Lower lobe of right lung (tissue), 2 donors: ENCODE measurements around the gene HSCB. TPM values are rescaled to one million over a fixed set of nuclear protein-coding genes. Genes with fewer than 3 reads are reported as not detected.

Experiments
- ATAC-seq, 2 donors: fragments of 200-7000 bp; cut with Tn5 transposase; one replicate each; pipeline ENCODE4 v1.9.1; 2020 to 2022; ENCODE audit warnings: mild to moderate bottlenecking in 2 of 2, moderate library complexity in 2 of 2
- DNase-seq: peaks from one replicate; pipeline ENCODE4 v3.0.0-alpha.2; 2020
- H3K27ac ChIP-seq: fragments of 200-600 bp; one replicate; pipeline ENCODE4 v1.8.0; 2022
- H3K27me3 ChIP-seq: fragments of 200-600 bp; one replicate; pipeline ENCODE4 v1.8.0; 2022; ENCODE audit warnings: low read depth
- H3K36me3 ChIP-seq: fragments of 200-600 bp; one replicate; pipeline ENCODE4 v1.8.0; 2022; ENCODE audit warnings: mild to moderate bottlenecking
- H3K4me1 ChIP-seq: fragments of 200-600 bp; one replicate; pipeline ENCODE4 v1.8.0; 2022
- H3K4me3 ChIP-seq: fragments of 200-600 bp; one replicate; pipeline ENCODE4 v1.8.0; 2022; ENCODE audit warnings: mild to moderate bottlenecking
- H3K9me3 ChIP-seq: fragments of 200-600 bp; one replicate; pipeline ENCODE4 v1.8.0; 2022
- intact Hi-C: fragments of 100-400 bp; cut with DNase I; formaldehyde crosslinking; loops from one replicate; pipeline ENCODE4 v1.11.0; 2022
- total RNA-seq: library from RNA; stranded (reverse); fragmentation: NEBNext Ultra II Directional; extraction: Animal tissue kit (Norgen Biotek cat#: 25700); gene quantifications from one replicate; pipeline ENCODE4 v1.2.1, GENCODE V29; 2021
- TF ChIP-seq, protein P1 (sequence below): fragments of 200-600 bp; IDR thresholded peaks from one replicate; pipeline ENCODE4 v1.8.0; 2022; ENCODE audit warnings: antibody characterized with exemption, mild to moderate bottlenecking
- donor health status: DM: no; HTN: yes; CAD: no; lungs with severe emphysema.

The HSCB gene
- total RNA-seq, 1 donor from 2014 or later, result 13.4 TPM

DNA sequence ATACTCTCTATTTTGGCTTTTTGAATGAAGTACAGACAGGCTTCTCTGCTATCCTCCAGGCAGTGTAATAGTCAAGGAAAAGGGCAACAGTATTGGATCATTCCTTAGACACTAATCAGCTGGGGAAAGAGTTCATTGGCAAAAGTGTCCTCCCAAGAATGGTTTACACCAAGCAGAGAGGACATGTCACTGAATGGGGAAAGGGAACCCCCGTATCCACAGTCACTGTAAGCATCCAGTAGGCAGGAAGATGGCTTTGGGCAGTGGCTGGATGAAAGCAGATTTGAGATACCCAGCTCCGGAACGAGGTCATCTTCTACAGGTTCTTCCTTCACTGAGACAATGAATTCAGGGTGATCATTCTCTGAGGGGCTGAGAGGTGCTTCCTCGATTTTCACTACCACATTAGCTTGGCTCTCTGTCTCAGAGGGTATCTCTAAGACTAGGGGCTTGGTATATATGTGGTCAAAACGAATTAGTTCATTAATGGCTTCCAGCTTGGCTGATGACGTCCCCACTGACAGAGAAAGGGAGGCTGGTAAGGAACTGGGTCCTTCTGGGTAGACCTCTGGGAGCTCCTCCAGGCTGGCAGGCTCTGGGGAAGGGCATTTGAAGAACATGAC is 53.3 kb downstream of the HSCB start:
- H3K27ac ChIP-seq, result no peak overlapping the region
- H3K27me3 ChIP-seq, result no peaks in the 10 kb centered on the region
- intact Hi-C loops, result no loop called here

DNA sequence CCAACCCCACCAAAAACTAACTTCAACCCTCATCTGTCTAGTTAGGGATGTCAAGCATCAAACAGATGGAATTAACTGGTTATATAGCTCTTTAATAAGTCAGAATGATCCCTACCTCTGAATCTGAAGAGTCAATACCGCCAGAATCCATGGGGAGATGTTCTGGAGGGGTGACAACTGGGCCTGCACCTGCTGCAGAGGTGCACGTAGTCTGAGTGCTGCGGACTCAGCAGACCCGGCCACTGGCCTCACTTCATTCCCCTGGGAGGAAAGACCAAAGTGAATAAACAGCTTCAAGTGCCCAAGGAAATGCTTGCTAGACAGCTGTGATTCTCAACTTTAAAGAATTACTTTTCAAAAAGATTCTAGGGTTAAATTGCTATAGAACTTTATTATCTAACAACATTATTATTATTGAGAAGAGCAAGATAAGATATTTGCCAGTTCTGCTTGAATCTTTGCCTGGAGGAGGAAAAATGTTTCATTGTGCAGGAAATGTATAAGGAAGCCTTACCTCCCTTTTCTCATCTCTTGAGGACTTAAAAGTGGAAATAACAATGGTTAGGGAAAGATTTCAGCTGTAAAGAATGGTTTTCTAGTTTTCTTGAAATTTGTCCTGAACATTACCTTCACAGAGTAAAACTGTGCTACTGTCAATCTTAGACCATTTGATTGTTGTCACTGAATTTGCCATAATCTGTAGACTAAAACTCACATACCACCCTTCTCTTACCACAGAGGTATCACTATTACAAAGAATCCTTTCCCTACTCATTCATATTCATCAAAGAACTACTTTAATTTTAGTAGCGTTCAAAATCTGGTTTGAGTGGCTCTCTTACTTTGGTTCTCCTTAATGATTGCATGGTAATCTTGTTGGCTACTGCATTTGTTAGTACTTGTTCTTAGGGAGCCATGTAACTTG is 54.4 kb downstream of the HSCB start:
- no peak for DNase-seq
- Histone ChIP-seq H3K27ac (peak overlapping the region; percentile 19), H3K9me3 (no peaks in the 10 kb centered on the region), H3K4me3 (peak overlapping the region; percentile 65), H3K36me3 (peaks cover 67% of the 10 kb centered on the region), H3K27me3 (no peaks in the 10 kb centered on the region), H3K4me1 (peaks cover 56% of the 10 kb centered on the region)
- intact Hi-C loops, result no loop called here
- no peak for ATAC-seq
- TF ChIP-seq, protein P1, sequence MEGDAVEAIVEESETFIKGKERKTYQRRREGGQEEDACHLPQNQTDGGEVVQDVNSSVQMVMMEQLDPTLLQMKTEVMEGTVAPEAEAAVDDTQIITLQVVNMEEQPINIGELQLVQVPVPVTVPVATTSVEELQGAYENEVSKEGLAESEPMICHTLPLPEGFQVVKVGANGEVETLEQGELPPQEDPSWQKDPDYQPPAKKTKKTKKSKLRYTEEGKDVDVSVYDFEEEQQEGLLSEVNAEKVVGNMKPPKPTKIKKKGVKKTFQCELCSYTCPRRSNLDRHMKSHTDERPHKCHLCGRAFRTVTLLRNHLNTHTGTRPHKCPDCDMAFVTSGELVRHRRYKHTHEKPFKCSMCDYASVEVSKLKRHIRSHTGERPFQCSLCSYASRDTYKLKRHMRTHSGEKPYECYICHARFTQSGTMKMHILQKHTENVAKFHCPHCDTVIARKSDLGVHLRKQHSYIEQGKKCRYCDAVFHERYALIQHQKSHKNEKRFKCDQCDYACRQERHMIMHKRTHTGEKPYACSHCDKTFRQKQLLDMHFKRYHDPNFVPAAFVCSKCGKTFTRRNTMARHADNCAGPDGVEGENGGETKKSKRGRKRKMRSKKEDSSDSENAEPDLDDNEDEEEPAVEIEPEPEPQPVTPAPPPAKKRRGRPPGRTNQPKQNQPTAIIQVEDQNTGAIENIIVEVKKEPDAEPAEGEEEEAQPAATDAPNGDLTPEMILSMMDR, result no peak

More for the DNA sequence above, 53.3 kb downstream of the HSCB start:
- Histone ChIP-seq H3K4me3 (no peak overlapping the region), H3K9me3 (no peaks in the 10 kb centered on the region), H3K4me1 (peaks cover 56% of the 10 kb centered on the region), H3K36me3 (peaks cover 67% of the 10 kb centered on the region)
- no peak for DNase-seq
- TF ChIP-seq, protein P1, result no peak
- no peak for ATAC-seq

DNA sequence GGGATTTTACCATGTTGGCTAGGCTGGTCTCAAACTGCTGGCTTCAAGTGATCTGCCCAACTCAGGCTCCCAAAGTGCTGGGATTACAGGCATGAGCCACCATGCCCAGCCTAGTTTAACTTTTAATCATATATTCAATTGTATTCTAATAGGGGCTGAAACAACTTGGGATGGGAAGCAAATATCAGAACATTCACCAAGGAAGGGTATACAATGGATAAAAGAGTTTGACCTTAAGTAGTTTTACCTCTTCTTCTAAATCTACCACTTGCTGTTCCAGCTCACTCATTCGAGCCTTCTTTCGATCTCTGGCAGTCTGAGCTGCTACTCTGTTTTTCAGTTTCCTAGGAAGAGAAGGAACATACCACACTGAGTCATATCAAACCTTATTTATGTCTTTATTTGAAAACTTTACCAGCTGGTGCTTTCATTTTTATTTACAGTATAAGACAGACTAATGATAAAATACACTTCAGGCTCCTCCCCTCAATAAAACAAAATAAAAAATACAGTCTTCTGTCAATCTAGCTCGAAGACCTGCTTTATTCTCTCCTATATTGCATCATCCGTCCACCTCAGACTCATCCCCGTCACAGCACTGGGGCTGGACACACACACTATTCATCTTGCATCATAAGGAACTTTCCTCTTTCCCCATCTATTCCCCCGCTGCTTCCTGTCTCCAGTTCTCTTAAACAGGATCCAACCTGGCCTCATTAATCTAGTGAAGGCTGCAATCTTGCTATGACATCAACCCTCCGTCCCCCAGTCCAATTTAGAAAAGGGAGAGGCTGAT is 57.2 kb downstream of the HSCB start:
- Histone ChIP-seq H3K4me1 (peaks cover 74% of the 10 kb centered on the region), H3K36me3 (peaks cover 47% of the 10 kb centered on the region), H3K9me3 (no peaks in the 10 kb centered on the region), H3K4me3 (peak overlapping the region; percentile 65), H3K27ac (peak overlapping the region; percentile 100), H3K27me3 (no peaks in the 10 kb centered on the region)
- peak; percentile 45 to 63 for ATAC-seq
- peak; percentile 60 for DNase-seq
- TF ChIP-seq, protein P1, result no peak
- intact Hi-C loops, result no loop called here

DNA sequence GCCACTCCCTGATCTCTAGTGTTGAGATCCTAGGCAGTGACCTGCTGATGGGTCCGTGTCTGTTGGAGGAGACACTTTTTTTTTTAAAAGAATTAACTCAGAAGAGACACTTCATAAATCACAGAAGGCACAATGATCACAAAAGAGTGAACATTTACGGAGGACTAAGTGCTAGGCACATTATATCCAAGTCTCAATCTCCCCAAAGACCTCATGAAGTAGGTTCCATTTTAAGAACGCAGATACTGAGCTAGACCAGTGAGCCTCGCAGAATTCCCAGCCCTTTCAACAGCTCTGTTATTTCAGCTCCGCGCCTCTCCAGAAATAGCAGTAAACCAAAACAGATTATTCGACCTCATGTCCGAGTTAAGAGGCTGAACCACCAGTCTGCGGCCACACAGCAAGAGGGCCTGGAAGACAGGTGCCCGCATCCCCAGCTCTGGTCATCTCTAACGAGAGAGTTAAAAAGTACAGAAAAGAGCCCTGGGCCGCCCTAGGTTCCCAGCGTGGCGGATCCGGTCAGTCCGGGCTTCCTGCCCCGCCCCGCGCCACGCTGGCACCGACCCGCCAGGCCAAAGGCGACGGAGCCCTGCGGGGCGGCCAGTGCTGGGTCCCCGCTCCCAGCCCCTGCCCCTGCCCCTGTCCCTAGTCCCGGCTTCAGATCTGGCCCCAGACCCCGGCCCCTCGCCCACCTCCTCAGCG is 57.9 kb downstream of the HSCB start:
- Histone ChIP-seq H3K27ac (peak overlapping the region; percentile 100), H3K9me3 (no peaks in the 10 kb centered on the region), H3K27me3 (no peaks in the 10 kb centered on the region), H3K4me1 (peaks cover 68% of the 10 kb centered on the region), H3K36me3 (peaks cover 40% of the 10 kb centered on the region), H3K4me3 (peak overlapping the region; percentile 65)
- TF ChIP-seq, protein P1, result no peak
- DNase-seq, result peak; percentile 83
- intact Hi-C loops, result no loop called here
- peak; percentile 87 to 91 for ATAC-seq
